ENCODE results near the gene CNTN4. TPM values are rescaled to one million over a fixed set of nuclear protein-coding genes. Genes with fewer than 3 reads are reported as not detected.

Gene CNTN4
- total RNA-seq, 6 experiments from 2014 or later: not detected

GRCh38 chr3:2456788-2457187 is 358.1 kb downstream of the CNTN4 start:
- no peak for TF ChIP-seq CTCF (IDR thresholded peaks at IDR 0.05)
- H3K4me3 Mint-ChIP-seq: no peak overlapping the region
- H3K4me1 Mint-ChIP-seq (ENCODE audit: low read depth): no peaks in the 10 kb centered on the region
- H3K9me3 Mint-ChIP-seq: peaks cover 51% of the 10 kb centered on the region
- no peak for DNase-seq
- no peaks in the 10 kb centered on the region for H3K36me3 Mint-ChIP-seq (ENCODE audit: low read depth)
- no peak overlapping the region for H3K27ac Mint-ChIP-seq
- H3K27me3 Mint-ChIP-seq (ENCODE audit: insufficient read depth): no peaks in the 10 kb centered on the region

GRCh38 chr3:2458816-2459215 is 360.1 kb downstream of the CNTN4 start:
- no peaks in the 10 kb centered on the region for H3K36me3 Mint-ChIP-seq (ENCODE audit: low read depth)
- no peaks in the 10 kb centered on the region for H3K4me1 Mint-ChIP-seq (ENCODE audit: low read depth)
- no peak for DNase-seq
- H3K9me3 Mint-ChIP-seq: peaks cover 39% of the 10 kb centered on the region
- H3K4me3 Mint-ChIP-seq: no peak overlapping the region
- TF ChIP-seq CTCF (IDR thresholded peaks at IDR 0.05): no peak
- H3K27me3 Mint-ChIP-seq (ENCODE audit: insufficient read depth): no peaks in the 10 kb centered on the region
- H3K27ac Mint-ChIP-seq: no peak overlapping the region

- H3K9me3 Mint-ChIP-seq: peaks cover 44% of the 10 kb centered on the region
- no peaks in the 10 kb centered on the region for H3K4me1 Mint-ChIP-seq (ENCODE audit: low read depth)
- DNase-seq: no peak
- no peaks in the 10 kb centered on the region for H3K36me3 Mint-ChIP-seq (ENCODE audit: low read depth)
- no peak overlapping the region for H3K27ac Mint-ChIP-seq
- no peak overlapping the region for H3K4me3 Mint-ChIP-seq
- no peak for TF ChIP-seq CTCF (IDR thresholded peaks at IDR 0.05)
- H3K27me3 Mint-ChIP-seq (ENCODE audit: insufficient read depth): no peaks in the 10 kb centered on the region
Observed at GRCh38 chr3:2465842-2466241, 367.2 kb downstream of the CNTN4 start.

GRCh38 chr3:2468816-2469215 is 370.1 kb downstream of the CNTN4 start:
- DNase-seq: no peak
- Mint-ChIP-seq H3K4me3 (no peak overlapping the region), H3K4me1 (ENCODE audit: low read depth) (no peaks in the 10 kb centered on the region), H3K36me3 (ENCODE audit: low read depth) (peaks cover 12% of the 10 kb centered on the region), H3K27ac (no peak overlapping the region), H3K27me3 (ENCODE audit: insufficient read depth) (no peaks in the 10 kb centered on the region), H3K9me3 (peaks cover 67% of the 10 kb centered on the region)
- no peak for TF ChIP-seq CTCF (IDR thresholded peaks at IDR 0.05)

GRCh38 chr3:2476996-2477395 is 378.3 kb downstream of the CNTN4 start:
- H3K9me3 Mint-ChIP-seq: peaks cover 52% of the 10 kb centered on the region
- H3K36me3 Mint-ChIP-seq (ENCODE audit: low read depth): peaks cover 21% of the 10 kb centered on the region
- no peak overlapping the region for H3K27ac Mint-ChIP-seq
- DNase-seq: no peak
- H3K27me3 Mint-ChIP-seq (ENCODE audit: insufficient read depth): no peaks in the 10 kb centered on the region; the same call in 1 of the 2 replicates
- no peak for TF ChIP-seq CTCF (IDR thresholded peaks at IDR 0.05)
- H3K4me3 Mint-ChIP-seq: no peak overlapping the region
- no peaks in the 10 kb centered on the region for H3K4me1 Mint-ChIP-seq (ENCODE audit: low read depth)

GRCh38 chr3:2477620-2478019 is 379.0 kb downstream of the CNTN4 start:
- Mint-ChIP-seq H3K4me3 (no peak overlapping the region), H3K27ac (no peak overlapping the region), H3K4me1 (ENCODE audit: low read depth) (no peaks in the 10 kb centered on the region), H3K27me3 (ENCODE audit: insufficient read depth) (no peaks in the 10 kb centered on the region; the same call in 1 of the 2 replicates), H3K9me3 (peaks cover 46% of the 10 kb centered on the region), H3K36me3 (ENCODE audit: low read depth) (peaks cover 17% of the 10 kb centered on the region; the same call in 1 of the 2 replicates)
- DNase-seq: no peak
- TF ChIP-seq CTCF (IDR thresholded peaks at IDR 0.05): no peak
